HG03460 (cell line): Measurements from ENCODE around the gene ERCC3.
"Not testable (repeated sequence)": the region's sequence is repeated elsewhere in the genome, so short reads cannot be mapped to it uniquely, and the experiment has no call there.

Experiments used
- ATAC-seq: cut with Tn5 transposase; IDR thresholded peaks from one replicate; pipeline ENCODE4 v1.9.1; 2021; ENCODE audit not compliant: unreplicated experiment

ERCC3 gene

GRCh38 chr2:127227264-127227660, 66.7 kb downstream of the ERCC3 start:
- not testable (repeated sequence) for ATAC-seq

GRCh38 chr2:127226520-127227263, 67.3 kb downstream of the ERCC3 start:
- no peak for ATAC-seq

GRCh38 chr2:127226132-127226519, 67.8 kb downstream of the ERCC3 start:
- ATAC-seq: no peak

GRCh38 chr2:127225186-127225960, 68.6 kb downstream of the ERCC3 start:
- no peak for ATAC-seq

GRCh38 chr2:127224135-127224534, 69.8 kb downstream of the ERCC3 start:
- ATAC-seq: not testable (repeated sequence)

- ATAC-seq: no peak
Observed at GRCh38 chr2:127220768-127221527, 73.0 kb downstream of the ERCC3 start.

- no peak for ATAC-seq
Observed at GRCh38 chr2:127220102-127220767, 73.7 kb downstream of the ERCC3 start, which contains the start of gene CYP27C1. Gene CYP27C1, minus strand, starts transcription at chr2:127220299. Its CDS starts 29 bp downstream, at chr2:127220270.

GRCh38 chr2:127219171-127220070, 74.5 kb downstream of the ERCC3 start:
- no peak for ATAC-seq

- ATAC-seq: no peak
Observed at GRCh38 chr2:127218812-127219170, 75.2 kb downstream of the ERCC3 start.

- no peak for ATAC-seq
Observed at GRCh38 chr2:127217470-127218325, 76.2 kb downstream of the ERCC3 start.

- no peak for ATAC-seq
Observed at GRCh38 chr2:127216593-127216992, 77.4 kb downstream of the ERCC3 start.

- ATAC-seq: no peak
Observed at GRCh38 chr2:127216095-127216494, 77.8 kb downstream of the ERCC3 start.

- not testable (repeated sequence) for ATAC-seq
Observed at GRCh38 chr2:127214201-127214600, 79.7 kb downstream of the ERCC3 start.

- no peak for ATAC-seq
Observed at GRCh38 chr2:127208313-127208712, 85.6 kb downstream of the ERCC3 start.
